SJCRH30 (cell line): ENCODE data around the gene RASGEF1B. TPM values are rescaled to one million over a fixed set of nuclear protein-coding genes. Genes with fewer than 3 reads are reported as not detected.

Source experiments
- DNase-seq, 2 experiments: peaks; one replicate each; pipeline ENCODE4 v3.0.0-alpha.2; 2015 to 2020
- H3K27ac ChIP-seq: fragments of 250-450 bp; sonication (Bioruptor Pico); 2 replicates; pipeline ENCODE4 v1.5.1; 2020; ENCODE audit warnings: mild to moderate bottlenecking, moderate library complexity
- H3K27me3 ChIP-seq: fragments of 250-450 bp; sonication (Bioruptor Pico); 2 replicates; pipeline ENCODE4 v1.5.1; 2020; ENCODE audit warnings: mild to moderate bottlenecking, moderate library complexity
- H3K36me3 ChIP-seq: fragments of 250-450 bp; sonication (Bioruptor Pico); 2 replicates; pipeline ENCODE4 v1.5.1; 2020; ENCODE audit warnings: mild to moderate bottlenecking, moderate library complexity
- H3K4me1 ChIP-seq: fragments of 250-450 bp; sonication (Bioruptor Pico); 2 replicates; pipeline ENCODE4 v1.5.1; 2020; ENCODE audit warnings: mild to moderate bottlenecking, moderate library complexity
- H3K4me3 ChIP-seq: fragments of 250-450 bp; sonication (Bioruptor Pico); 2 replicates; pipeline ENCODE4 v1.5.1; 2020; ENCODE audit warnings: mild to moderate bottlenecking, moderate library complexity
- H3K9me3 ChIP-seq: fragments of 250-450 bp; sonication (Bioruptor Pico); replicated peaks from 2 replicates; pipeline ENCODE4 v1.5.1; 2020; ENCODE audit warnings: mild to moderate bottlenecking, moderate library complexity
- total RNA-seq: library from RNA; depleted of rRNA; stranded (reverse); fragments of >200 nt; shearing (Covaris generic); gene quantifications from 2 replicates; pipeline ENCODE4 v1.2.3, GENCODE V29; 2014

The RASGEF1B gene
- total RNA-seq, 1 experiment from 2014 or later, result 0.10 TPM

DNA sequence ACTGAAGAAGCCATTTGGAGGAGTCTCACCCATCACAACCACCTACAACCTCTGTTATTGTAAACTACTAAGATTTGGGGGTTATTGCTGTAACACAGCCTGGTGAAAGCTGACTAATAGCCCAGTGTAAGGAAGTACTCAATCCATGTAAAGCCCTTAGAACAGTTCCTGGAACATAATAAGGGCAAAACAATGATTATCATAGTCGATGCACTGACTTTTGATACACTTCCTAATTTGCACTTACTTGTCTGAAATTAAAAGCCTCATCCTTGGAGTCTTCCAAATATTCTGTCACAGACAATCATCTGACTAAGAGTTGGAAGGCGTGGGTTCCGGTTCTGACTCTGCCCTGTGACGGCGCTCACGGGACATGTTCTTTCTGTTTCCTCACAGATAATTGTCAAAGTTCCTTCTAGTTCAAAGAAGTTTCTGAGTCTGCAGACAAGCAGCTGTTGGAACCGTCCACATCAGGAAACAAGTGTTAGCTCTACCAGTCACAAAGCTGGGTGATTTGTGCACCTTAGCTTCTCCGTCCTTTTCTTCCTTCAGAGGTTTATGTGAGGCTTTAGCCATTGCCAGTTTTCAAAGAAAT lies 33.4 kb upstream of the RASGEF1B start:
- Histone ChIP-seq H3K27ac (no peak overlapping the region), H3K4me1 (no peaks in the 10 kb centered on the region), H3K4me3 (no peak overlapping the region), H3K9me3 (no peaks in the 10 kb centered on the region), H3K36me3 (no peaks in the 10 kb centered on the region), H3K27me3 (peaks cover 21% of the 10 kb centered on the region)
- no peak for DNase-seq

DNA sequence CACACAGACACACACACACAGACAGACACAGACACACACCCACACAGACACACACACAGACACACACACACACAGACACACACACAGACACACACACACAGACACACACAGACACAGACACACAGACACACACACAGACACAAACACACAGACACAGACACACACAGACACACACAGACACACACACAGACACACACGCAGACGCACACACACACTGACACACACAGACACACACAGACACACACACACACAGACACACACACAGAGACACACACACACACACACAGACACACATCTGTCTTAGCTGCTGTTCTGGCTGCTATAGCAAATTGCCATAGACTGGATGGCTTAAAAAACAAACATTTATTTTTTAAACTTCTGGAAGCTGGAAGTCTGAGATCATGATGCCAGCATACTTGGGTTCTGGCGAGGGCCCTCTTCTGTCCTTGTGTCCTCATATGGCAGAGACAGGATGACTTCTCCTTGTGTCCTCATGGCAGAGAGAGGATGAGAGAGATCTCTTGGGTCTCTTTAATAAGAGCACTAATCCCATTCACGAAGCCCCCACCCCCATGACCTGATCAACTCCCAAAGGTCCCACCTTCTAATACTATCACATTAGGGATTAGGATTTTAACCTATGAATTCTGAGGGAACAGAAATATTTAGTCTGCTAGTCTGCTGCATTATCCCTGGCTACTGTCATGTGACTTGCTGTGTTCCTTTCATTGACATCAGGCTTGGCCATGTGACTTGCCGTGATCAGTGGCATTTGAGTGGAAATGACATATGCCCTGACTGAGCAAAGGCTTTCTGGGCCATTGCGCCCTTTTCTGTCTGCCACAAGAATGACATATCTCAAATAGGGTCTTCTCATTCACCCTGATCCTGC lies 32.7 kb upstream of the RASGEF1B start:
- DNase-seq, result no peak
- Histone ChIP-seq H3K27ac (no peak overlapping the region), H3K4me1 (no peaks in the 10 kb centered on the region), H3K9me3 (no peaks in the 10 kb centered on the region), H3K36me3 (no peaks in the 10 kb centered on the region), H3K4me3 (no peak overlapping the region), H3K27me3 (peaks cover 21% of the 10 kb centered on the region)

DNA sequence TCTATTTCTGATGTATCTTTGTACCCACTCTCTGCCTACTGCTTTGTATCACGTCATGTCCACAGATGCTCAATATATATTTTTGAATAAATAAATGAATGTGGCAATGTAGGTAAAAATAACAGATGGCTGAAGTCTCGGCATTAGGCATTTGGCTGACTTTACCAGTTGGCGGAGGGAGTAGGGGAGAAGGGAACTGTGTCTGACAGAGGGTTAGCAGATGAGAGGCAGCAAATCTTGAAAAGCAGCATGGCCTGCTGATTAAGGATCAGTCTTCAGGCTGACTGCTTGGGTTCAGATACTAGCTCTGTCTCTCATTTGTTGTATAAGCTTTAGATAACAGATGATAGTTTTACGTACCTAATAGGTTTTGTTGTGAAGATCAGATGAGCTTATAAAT lies 31.9 kb upstream of the RASGEF1B start:
- H3K9me3 ChIP-seq, result no peaks in the 10 kb centered on the region
- no peak overlapping the region for H3K4me3 ChIP-seq
- DNase-seq, result no peak

DNA sequence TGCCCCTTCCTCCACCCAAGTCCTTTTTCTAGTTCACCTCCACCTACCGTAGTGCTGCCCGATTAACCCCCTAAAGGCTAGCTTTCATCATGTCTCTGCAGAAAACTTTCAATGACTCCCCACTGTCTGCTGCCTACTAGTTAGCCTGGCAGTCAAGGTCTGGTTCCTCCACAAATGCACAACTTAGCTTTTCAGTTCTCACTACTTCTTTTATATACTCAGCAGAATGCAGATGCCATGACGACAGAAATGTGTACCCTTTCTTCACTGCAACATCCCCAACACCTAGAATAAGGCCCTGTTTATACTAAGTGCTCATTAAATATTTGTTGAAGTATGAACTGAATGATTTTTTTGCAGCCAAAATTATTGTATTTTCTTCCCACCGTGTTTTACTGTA lies 30.9 kb upstream of the RASGEF1B start:
- H3K27me3 ChIP-seq, result peaks cover 21% of the 10 kb centered on the region
- no peaks in the 10 kb centered on the region for H3K36me3 ChIP-seq
- H3K27ac ChIP-seq, result no peak overlapping the region
- H3K9me3 ChIP-seq, result no peaks in the 10 kb centered on the region
- DNase-seq, result no peak
- H3K4me3 ChIP-seq, result no peak overlapping the region
- H3K4me1 ChIP-seq, result no peaks in the 10 kb centered on the region

More for the DNA sequence above, 31.9 kb upstream of the RASGEF1B start:
- Histone ChIP-seq H3K36me3 (no peaks in the 10 kb centered on the region), H3K27ac (no peak overlapping the region), H3K4me1 (no peaks in the 10 kb centered on the region), H3K27me3 (peaks cover 21% of the 10 kb centered on the region)

DNA sequence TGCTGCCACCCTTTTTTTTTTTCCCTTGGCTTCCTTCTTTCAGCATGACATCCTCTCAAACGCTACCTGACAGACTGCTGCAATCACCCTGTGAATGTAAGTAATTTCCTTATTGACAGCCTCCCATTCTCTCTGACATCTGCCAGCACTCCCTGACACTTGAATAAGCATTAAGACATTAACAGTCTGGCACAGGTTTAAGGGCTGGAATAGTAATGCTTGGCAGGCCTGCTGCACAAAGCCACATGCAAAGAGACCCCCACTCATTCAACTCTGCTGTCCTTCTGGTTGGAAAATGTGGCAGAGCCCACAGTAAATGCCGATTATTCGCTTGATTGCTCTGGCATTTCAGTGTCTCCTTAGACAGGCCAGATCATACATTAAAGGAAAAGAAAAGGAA lies 28.1 kb upstream of the RASGEF1B start:
- no peaks in the 10 kb centered on the region for H3K9me3 ChIP-seq
- peaks cover 21% of the 10 kb centered on the region for H3K27me3 ChIP-seq
- DNase-seq, result no peak
- H3K27ac ChIP-seq, result no peak overlapping the region
- H3K36me3 ChIP-seq, result no peaks in the 10 kb centered on the region
- H3K4me3 ChIP-seq, result no peak overlapping the region
- no peaks in the 10 kb centered on the region for H3K4me1 ChIP-seq

DNA sequence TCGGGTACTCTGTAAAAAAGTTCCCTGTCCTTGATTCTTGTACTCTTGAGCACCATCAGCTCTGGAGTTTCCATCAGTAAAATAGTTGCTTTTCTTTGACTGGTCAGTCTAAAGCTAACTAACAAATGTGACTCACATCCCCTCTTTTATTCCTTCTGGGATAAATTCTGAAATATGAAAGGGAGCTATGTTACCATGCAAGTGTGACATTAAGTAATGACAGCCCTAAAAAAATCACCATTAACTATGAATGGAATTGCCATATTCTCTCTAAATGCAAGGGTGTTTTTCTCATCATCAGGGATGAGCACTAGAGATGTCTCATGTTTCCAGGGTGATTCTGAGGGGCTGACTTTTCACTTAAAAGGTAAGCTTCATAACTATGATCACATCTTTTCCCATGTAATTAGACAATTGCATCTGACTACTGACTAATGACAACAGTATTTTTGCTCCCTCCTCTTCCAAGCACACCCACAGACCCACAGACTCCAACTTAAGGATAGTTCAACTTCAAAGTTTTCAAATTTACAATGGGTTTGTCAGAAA lies 26.9 kb upstream of the RASGEF1B start:
- no peak for DNase-seq
- Histone ChIP-seq H3K4me3 (no peak overlapping the region), H3K4me1 (no peaks in the 10 kb centered on the region), H3K27me3 (peaks cover 21% of the 10 kb centered on the region), H3K36me3 (no peaks in the 10 kb centered on the region), H3K9me3 (no peaks in the 10 kb centered on the region), H3K27ac (no peak overlapping the region)

DNA sequence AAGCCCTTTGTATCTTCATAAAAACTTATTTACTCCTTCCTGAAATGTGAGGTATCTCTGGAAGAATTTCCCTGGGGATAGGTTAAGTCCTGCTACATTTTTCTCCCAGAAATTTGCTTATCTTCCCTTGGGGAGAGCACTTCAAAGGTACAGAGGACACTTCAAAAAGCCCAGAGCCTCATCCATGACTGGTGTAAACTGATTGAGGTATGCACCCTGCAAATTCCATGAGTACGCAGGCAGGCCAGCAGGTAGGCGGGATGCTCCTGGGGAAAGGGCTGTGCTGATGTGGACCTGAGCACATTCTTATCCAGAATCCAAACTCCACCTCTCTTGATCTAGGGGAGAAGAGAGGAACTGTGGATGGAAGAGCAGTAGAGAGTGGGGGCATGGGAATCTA lies 26.3 kb upstream of the RASGEF1B start:
- H3K4me3 ChIP-seq, result no peak overlapping the region
- H3K36me3 ChIP-seq, result no peaks in the 10 kb centered on the region
- no peak for DNase-seq
- no peak overlapping the region for H3K27ac ChIP-seq
- H3K9me3 ChIP-seq, result no peaks in the 10 kb centered on the region
- H3K27me3 ChIP-seq, result peaks cover 21% of the 10 kb centered on the region
- no peaks in the 10 kb centered on the region for H3K4me1 ChIP-seq

DNA sequence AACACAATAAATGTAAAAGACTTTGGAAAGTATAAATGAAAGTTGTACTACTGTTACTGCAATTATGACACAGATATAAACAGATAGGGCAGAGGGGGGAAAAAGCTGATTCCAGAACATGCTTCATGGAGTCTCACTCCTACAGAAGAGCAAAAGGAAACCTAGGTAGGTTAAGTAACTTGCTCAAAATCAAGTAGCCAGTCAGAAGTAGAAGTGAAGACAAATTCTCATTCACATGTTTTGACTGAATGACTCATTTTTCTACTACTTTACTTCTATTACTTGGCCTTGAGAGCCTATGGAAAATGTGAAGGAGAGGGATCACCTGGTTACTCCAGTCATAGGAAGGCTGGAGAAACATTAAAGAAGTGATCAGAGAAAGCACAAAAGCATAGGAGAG lies 23.6 kb upstream of the RASGEF1B start:
- no peak overlapping the region for H3K27ac ChIP-seq
- H3K27me3 ChIP-seq, result no peaks in the 10 kb centered on the region
- DNase-seq, result no peak
- H3K4me3 ChIP-seq, result no peak overlapping the region
- no peaks in the 10 kb centered on the region for H3K36me3 ChIP-seq
- H3K9me3 ChIP-seq, result no peaks in the 10 kb centered on the region
- H3K4me1 ChIP-seq, result no peaks in the 10 kb centered on the region

DNA sequence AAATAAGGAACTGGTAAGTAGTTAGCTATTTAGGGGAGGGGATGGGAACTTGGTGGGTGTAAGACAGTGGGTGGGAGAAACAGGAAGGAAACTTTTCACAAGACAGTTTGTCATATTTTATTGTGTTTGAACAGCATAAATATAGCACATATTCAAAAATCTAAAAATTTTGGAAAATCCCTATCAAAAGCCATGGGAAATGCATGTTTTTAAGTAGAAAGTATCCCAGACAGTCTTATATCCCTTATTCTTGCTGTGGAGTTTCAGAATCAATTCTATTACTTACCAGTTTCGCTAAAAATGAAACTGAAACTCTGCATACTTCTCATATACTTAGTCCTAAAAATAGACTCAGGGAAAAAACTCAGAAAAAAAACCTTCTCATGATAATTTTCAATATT lies 22.3 kb upstream of the RASGEF1B start:
- no peaks in the 10 kb centered on the region for H3K9me3 ChIP-seq
- no peaks in the 10 kb centered on the region for H3K4me1 ChIP-seq
- H3K27me3 ChIP-seq, result no peaks in the 10 kb centered on the region
- no peak for DNase-seq
- H3K27ac ChIP-seq, result no peak overlapping the region
- no peak overlapping the region for H3K4me3 ChIP-seq
- H3K36me3 ChIP-seq, result no peaks in the 10 kb centered on the region

DNA sequence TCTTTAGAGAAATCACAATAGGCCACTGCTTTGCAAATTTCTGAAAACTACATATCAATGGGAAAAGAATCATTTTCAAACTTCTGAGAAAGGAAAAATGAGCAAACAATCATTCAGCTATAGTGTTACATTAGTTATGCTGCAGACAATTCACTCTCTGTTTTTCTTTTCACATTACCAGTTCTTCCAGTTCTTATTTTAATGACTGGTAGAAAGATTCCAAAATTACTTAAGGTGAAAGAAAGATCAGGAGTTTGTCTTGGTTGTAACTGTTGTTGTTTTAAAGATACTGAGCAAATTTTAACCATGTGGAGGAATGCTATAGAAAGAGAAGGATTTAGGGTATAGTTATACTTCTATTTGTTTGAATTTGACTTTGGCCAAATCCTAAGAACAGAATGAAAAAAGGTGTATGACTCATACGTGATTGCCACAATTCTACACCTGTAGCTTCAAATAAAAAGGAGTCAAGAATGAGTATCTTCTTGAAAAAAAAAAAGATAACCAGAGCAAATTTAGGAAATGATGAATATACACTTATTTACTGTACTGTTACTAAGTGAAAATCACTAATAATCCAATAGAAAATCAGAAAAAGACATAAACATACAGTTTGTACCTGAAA lies 21.0 kb upstream of the RASGEF1B start:
- H3K27me3 ChIP-seq, result no peaks in the 10 kb centered on the region
- no peaks in the 10 kb centered on the region for H3K9me3 ChIP-seq
- no peak overlapping the region for H3K4me3 ChIP-seq
- H3K36me3 ChIP-seq, result no peaks in the 10 kb centered on the region
- no peaks in the 10 kb centered on the region for H3K4me1 ChIP-seq
- no peak overlapping the region for H3K27ac ChIP-seq
- DNase-seq, result no peak

DNA sequence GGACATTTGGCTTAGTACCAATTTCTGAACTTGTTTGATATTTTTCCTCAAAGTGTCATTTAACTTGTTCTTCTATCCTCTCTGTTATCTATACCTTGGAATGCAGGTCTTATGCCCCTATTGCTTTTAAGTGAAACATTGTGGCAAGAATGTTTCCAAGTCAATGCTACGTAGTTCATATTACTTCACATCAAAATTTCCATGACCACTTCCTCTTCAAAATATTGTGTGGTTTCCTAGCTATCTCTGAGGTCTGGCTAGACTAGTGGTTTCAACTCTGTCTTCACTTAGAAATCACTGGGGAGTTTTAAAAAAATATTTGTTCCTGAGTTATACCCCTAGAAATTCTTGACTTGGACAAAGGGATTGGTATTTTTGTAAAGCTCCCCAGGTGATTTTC lies 20.2 kb upstream of the RASGEF1B start:
- no peak overlapping the region for H3K27ac ChIP-seq
- H3K4me3 ChIP-seq, result no peak overlapping the region
- no peaks in the 10 kb centered on the region for H3K9me3 ChIP-seq
- no peaks in the 10 kb centered on the region for H3K27me3 ChIP-seq
- H3K4me1 ChIP-seq, result no peaks in the 10 kb centered on the region
- no peaks in the 10 kb centered on the region for H3K36me3 ChIP-seq
- no peak for DNase-seq

DNA sequence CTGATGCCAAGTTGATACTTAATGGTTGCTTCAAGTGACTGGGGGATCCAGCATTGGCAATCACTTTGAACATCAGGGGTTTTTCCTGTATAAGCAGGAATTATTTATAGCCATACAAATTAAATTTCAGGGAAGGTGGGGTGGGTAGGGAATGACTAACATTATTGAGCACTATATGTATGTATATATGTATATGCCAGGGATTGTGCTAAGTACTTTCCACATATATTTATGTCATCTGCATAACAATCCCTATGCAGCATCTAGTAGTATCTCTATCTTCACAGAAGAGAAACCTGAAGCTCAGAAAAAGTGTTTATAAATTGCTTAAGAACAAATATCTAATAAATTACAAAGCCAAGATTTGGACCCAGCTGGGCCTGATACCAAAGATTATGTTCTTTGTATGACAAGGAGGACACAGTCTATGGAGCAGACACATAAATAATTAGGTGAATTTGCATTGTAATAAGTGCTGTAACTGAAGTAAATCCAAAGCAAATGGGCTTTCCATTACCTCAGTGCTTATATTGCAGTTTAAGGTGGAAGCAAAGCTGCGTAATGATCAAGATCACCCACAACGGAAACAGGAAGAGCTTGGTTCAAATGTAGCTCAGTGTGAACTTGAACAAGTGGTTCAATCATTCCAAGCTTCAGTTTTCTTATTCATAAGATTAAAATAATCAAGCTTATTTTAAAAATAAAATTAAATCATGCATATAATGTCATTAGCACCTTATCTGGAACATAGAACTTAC lies 18.9 kb upstream of the RASGEF1B start:
- Histone ChIP-seq H3K36me3 (no peaks in the 10 kb centered on the region), H3K4me3 (no peak overlapping the region), H3K9me3 (no peaks in the 10 kb centered on the region), H3K27ac (no peak overlapping the region), H3K4me1 (no peaks in the 10 kb centered on the region), H3K27me3 (no peaks in the 10 kb centered on the region)
- no peak for DNase-seq

DNA sequence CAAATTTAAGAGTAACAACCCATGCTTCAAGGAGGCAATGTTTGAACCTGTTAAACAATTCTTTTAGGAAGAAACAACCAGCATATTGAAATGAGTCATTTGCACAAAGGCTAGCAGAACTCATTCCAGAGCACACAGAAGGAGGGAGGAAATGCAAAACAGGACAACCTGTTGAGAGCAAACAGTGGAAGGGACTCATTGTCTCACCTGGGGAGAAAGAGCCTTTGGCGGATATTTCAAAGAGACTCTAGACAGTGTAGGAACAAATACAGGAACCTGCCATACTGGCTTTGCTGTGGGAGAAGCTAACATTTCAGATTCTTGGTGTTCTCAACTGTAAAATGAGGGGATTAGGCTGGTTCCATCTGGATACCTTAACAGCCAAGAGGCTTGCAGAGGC lies 14.8 kb upstream of the RASGEF1B start:
- H3K4me3 ChIP-seq, result no peak overlapping the region
- no peaks in the 10 kb centered on the region for H3K4me1 ChIP-seq
- no peak overlapping the region for H3K27ac ChIP-seq
- no peaks in the 10 kb centered on the region for H3K9me3 ChIP-seq
- H3K27me3 ChIP-seq, result peaks cover 4% of the 10 kb centered on the region; the same call in 1 of the 2 replicates
- no peaks in the 10 kb centered on the region for H3K36me3 ChIP-seq
- DNase-seq, result no peak

DNA sequence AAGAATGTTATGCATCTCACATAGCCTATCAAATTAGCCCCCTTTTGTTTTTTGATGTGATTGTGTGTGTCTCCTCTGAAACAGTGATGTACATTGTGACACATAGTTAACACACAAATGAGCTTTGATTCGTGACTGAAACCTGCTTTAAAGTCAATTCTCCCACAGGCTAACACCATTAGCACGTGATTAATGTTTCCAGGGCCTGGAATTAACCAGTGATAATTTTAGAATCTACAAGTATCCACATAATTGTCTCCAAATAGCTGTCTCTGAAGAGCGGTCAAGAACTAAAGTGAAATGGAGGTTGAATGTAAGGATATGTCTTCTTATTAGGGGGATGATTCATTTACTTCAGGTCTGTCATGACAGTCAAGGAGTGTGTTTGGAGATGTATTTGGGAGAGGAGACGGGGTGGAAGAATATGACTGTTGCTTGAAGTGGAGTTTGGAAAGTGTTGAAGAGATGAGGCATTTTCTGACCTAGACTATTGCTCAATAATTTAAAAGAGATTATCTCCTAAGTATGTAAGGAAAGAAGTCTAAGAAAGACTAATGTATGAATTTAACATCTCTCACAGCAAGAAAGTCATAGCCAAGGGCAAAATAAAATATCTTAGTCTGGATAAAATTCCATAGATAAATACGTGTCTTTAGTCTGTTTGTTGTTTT lies 13.7 kb upstream of the RASGEF1B start:
- Histone ChIP-seq H3K4me3 (no peak overlapping the region), H3K27me3 (peaks cover 4% of the 10 kb centered on the region; the same call in 1 of the 2 replicates), H3K9me3 (no peaks in the 10 kb centered on the region), H3K4me1 (no peaks in the 10 kb centered on the region), H3K36me3 (no peaks in the 10 kb centered on the region), H3K27ac (no peak overlapping the region)
- DNase-seq, result no peak
